ENCODE measurements around the gene SNX9. TPM values are rescaled to one million over a fixed set of nuclear protein-coding genes. Genes with fewer than 3 reads are reported as not detected.

SNX9 gene
- total and polyA plus RNA-seq, 2 donors (not counting 1 experiment from before 2014, with no cell fraction given) = 56.8 to 117 TPM

DNA sequence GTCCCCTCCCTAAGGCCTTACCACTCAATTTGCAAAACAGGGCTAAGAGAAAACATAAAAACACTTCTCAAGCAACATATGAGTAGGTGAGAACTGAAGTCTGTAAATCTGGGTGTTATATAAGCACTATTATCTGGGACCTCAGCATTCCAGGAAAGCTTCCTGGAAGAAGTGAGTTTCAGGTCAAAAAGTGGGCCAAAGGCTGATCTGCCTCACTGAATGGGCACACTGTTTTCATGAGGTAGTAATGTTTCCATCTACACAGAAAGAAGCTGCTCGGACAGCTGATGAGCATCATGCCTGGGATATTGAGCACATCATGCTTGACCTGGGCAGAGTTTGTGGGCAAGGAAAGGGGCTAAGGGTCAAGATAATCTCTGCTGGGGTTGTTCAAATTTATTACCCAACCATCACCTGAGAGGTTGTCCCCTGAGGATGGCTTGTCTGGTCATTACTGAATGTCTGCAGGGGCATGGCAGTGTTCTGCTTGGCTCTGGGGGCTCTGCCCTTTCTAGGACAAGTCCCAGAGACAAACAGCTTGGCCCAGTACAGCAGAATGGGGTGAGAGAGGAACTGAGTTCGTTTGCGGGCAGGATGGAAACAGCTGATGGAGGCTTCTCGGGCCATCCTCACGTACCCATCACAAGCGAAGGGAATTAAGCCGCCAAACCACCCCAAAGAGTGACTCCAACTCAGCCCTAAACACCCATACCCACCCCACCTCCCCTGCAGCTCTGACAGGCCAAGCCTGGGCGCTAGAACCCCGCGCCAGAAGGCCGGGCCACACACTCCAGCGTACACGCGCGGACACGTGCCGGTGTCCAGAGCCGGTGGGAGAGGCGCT is 157.5 kb downstream of the SNX9 start:
- DNase-seq (ENCODE audit: low read depth in 2 of 2) = no peak
- H3K4me3 ChIP-seq (replicated peaks in 1 of 4; ENCODE audit: control extremely low read depth in 1 of 4, insufficient read depth in 1 of 4, low read depth in 3 of 4, low read length in 4 of 4) = peak overlapping the region in 1 of 4 experiments; percentile 90
- no peak overlapping the region for H3K4me2 ChIP-seq (ENCODE audit: extremely low read depth, insufficient read depth, low read length)
- H3K27me3 ChIP-seq (ENCODE audit: control insufficient read depth, insufficient read depth, low read length) = no peaks in the 10 kb centered on the region
- no peak overlapping the region for H3K9ac ChIP-seq (ENCODE audit: insufficient read depth, low read length)
- no peaks in the 10 kb centered on the region for H3K36me3 ChIP-seq (ENCODE audit: control insufficient read depth, insufficient read depth, low read length)
- no peaks in the 10 kb centered on the region for H3K9me3 ChIP-seq (ENCODE audit: control insufficient read depth, insufficient read depth, low read depth, low read length)
- TF ChIP-seq EZH2 (IDR thresholded peaks at IDR 0.05; ENCODE audit: low read length, missing control alignments) = no peak
- TF ChIP-seq, protein P1, sequence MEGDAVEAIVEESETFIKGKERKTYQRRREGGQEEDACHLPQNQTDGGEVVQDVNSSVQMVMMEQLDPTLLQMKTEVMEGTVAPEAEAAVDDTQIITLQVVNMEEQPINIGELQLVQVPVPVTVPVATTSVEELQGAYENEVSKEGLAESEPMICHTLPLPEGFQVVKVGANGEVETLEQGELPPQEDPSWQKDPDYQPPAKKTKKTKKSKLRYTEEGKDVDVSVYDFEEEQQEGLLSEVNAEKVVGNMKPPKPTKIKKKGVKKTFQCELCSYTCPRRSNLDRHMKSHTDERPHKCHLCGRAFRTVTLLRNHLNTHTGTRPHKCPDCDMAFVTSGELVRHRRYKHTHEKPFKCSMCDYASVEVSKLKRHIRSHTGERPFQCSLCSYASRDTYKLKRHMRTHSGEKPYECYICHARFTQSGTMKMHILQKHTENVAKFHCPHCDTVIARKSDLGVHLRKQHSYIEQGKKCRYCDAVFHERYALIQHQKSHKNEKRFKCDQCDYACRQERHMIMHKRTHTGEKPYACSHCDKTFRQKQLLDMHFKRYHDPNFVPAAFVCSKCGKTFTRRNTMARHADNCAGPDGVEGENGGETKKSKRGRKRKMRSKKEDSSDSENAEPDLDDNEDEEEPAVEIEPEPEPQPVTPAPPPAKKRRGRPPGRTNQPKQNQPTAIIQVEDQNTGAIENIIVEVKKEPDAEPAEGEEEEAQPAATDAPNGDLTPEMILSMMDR (conservative IDR thresholded peaks at IDR 0.05 in 1 of 2, IDR thresholded peaks at IDR 0.05 in 1 of 2; ENCODE audit: low read depth in 1 of 2, low read length in 2 of 2) = no peak
- H3K27ac ChIP-seq (ENCODE audit: insufficient read depth, low read length) = no peak overlapping the region
- no peaks in the 10 kb centered on the region for H4K20me1 ChIP-seq (ENCODE audit: control insufficient read depth, extremely low read depth, insufficient read depth, low read length)
- H2AFZ ChIP-seq (ENCODE audit: low read length) = no peak overlapping the region
- peaks cover 12% of the 10 kb centered on the region for H3K4me1 ChIP-seq (ENCODE audit: control insufficient read depth, extremely low read depth, insufficient read depth, low read length)
- H3K79me2 ChIP-seq (ENCODE audit: control insufficient read depth, insufficient read depth, low read length) = peaks cover 35% of the 10 kb centered on the region

DNA sequence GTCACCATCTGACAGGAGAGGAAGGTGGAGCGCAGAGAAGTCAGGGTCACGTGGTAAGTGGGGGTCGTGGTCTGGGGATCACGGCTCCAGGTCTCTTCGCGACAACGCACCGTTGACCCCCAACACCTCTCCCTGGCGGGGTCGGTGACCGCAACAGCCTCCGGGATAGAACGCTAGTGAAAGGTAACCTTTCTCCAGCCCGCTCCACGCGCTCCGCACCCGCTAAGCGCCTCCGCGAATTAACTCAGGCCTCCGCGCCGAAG is 158.0 kb downstream of the SNX9 start:
- no peaks in the 10 kb centered on the region for H3K9me3 ChIP-seq (ENCODE audit: control insufficient read depth, insufficient read depth, low read depth, low read length)
- peak overlapping the region; percentile 58 for H3K4me2 ChIP-seq (ENCODE audit: extremely low read depth, insufficient read depth, low read length)
- peak overlapping the region; percentile 19 for H2AFZ ChIP-seq (ENCODE audit: low read length)
- peaks cover 40% of the 10 kb centered on the region for H3K79me2 ChIP-seq (ENCODE audit: control insufficient read depth, insufficient read depth, low read length)
- peaks cover 13% of the 10 kb centered on the region for H3K4me1 ChIP-seq (ENCODE audit: control insufficient read depth, extremely low read depth, insufficient read depth, low read length)
- H3K9ac ChIP-seq (ENCODE audit: insufficient read depth, low read length) = peak overlapping the region; percentile 96
- H4K20me1 ChIP-seq (ENCODE audit: control insufficient read depth, extremely low read depth, insufficient read depth, low read length) = no peaks in the 10 kb centered on the region
- no peaks in the 10 kb centered on the region for H3K36me3 ChIP-seq (ENCODE audit: control insufficient read depth, insufficient read depth, low read length)
- DNase-seq (ENCODE audit: low read depth in 2 of 2) = no peak
- TF ChIP-seq, protein P1 (conservative IDR thresholded peaks at IDR 0.05 in 1 of 2, IDR thresholded peaks at IDR 0.05 in 1 of 2; ENCODE audit: low read depth in 1 of 2, low read length in 2 of 2) = no peak
- TF ChIP-seq EZH2 (IDR thresholded peaks at IDR 0.05; ENCODE audit: low read length, missing control alignments) = no peak
- H3K27ac ChIP-seq (ENCODE audit: insufficient read depth, low read length) = peak overlapping the region; percentile 25
- peak overlapping the region; percentile 19 to 90 (median 26) for H3K4me3 ChIP-seq (replicated peaks in 1 of 4; ENCODE audit: control extremely low read depth in 1 of 4, insufficient read depth in 1 of 4, low read depth in 3 of 4, low read length in 4 of 4)
- H3K27me3 ChIP-seq (ENCODE audit: control insufficient read depth, insufficient read depth, low read length) = no peaks in the 10 kb centered on the region

DNA sequence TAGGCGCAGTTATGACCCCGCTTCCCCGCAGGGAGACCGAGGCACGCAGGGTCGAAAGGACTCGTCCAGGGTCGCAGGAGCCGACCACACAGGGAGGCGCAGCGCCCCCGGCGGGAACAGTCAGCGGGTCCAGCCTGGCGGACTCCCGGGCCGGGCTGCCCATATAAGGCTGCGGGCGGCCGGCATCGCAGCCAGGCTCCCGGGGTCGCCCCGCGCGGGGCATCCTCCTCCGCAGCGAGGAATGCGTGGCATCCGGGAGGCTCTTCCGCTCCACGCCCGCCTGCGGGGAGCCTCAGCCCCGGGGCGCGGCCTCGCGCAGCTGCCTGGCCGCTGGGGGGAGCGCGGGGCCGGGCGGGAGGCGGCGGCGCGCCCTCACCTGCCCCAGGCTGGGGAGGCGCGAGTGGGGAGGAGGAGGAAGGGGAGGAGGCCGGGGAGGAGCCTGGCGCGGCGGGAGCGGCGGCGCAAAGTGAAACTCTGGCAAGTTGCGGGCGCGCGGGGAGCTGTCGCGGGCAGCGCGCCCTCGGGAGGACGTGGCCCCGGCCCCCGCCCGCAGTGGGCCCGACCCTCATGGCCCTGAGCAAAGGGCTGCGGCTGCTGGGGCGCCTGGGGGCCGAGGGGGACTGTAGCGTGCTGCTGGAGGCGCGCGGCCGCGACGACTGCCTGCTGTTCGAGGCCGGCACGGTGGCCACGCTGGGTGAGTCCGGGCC is 158.5 kb downstream of the SNX9 start, which contains the start of gene SYNJ2:
TSS of gene SYNJ2 (plus strand) at position 469 of the 707 bp plus-strand sequence. CDS start at position 568, 99 bp downstream.
- Histone ChIP-seq H2AFZ (ENCODE audit: low read length) (peak within 1 kb of the TSS; percentile 19), H3K4me2 (ENCODE audit: extremely low read depth, insufficient read depth, low read length) (peak within 1 kb of the TSS; percentile 87), H3K79me2 (ENCODE audit: control insufficient read depth, insufficient read depth, low read length) (peaks cover 45% of the 10 kb centered on the region), H3K4me3 (replicated peaks in 1 of 4; ENCODE audit: control extremely low read depth in 1 of 4, insufficient read depth in 1 of 4, low read depth in 3 of 4, low read length in 4 of 4) (peak within 1 kb of the TSS; percentile 90 to 98 (median 92)), H3K27me3 (ENCODE audit: control insufficient read depth, insufficient read depth, low read length) (no peaks in the 10 kb centered on the region), H4K20me1 (ENCODE audit: control insufficient read depth, extremely low read depth, insufficient read depth, low read length) (no peaks in the 10 kb centered on the region), H3K36me3 (ENCODE audit: control insufficient read depth, insufficient read depth, low read length) (no peaks in the 10 kb centered on the region), H3K4me1 (ENCODE audit: control insufficient read depth, extremely low read depth, insufficient read depth, low read length) (peaks cover 13% of the 10 kb centered on the region), H3K9ac (ENCODE audit: insufficient read depth, low read length) (peak within 1 kb of the TSS; percentile 96), H3K9me3 (ENCODE audit: control insufficient read depth, insufficient read depth, low read depth, low read length) (no peaks in the 10 kb centered on the region), H3K27ac (ENCODE audit: insufficient read depth, low read length) (peak within 1 kb of the TSS; percentile 81)
- DNase-seq (ENCODE audit: low read depth in 2 of 2) = peak; percentile 63 to 85
- no peak for TF ChIP-seq EZH2 (IDR thresholded peaks at IDR 0.05; ENCODE audit: low read length, missing control alignments)
- TF ChIP-seq, protein P1 (conservative IDR thresholded peaks at IDR 0.05 in 1 of 2, IDR thresholded peaks at IDR 0.05 in 1 of 2; ENCODE audit: low read depth in 1 of 2, low read length in 2 of 2) = peak; percentile 30 to 38

Data from fibroblast of lung (primary cell).